ENCODE results near the gene SLMAP. TPM values are rescaled to one million over a fixed set of nuclear protein-coding genes. Genes with fewer than 3 reads are reported as not detected.
"Not testable (repeated sequence)": the region's sequence is repeated elsewhere in the genome, so short reads cannot be mapped to it uniquely, and the experiment has no call there.

SLMAP gene
- total RNA-seq, 1 experiment from 2014 or later: 49.2 TPM

DNA sequence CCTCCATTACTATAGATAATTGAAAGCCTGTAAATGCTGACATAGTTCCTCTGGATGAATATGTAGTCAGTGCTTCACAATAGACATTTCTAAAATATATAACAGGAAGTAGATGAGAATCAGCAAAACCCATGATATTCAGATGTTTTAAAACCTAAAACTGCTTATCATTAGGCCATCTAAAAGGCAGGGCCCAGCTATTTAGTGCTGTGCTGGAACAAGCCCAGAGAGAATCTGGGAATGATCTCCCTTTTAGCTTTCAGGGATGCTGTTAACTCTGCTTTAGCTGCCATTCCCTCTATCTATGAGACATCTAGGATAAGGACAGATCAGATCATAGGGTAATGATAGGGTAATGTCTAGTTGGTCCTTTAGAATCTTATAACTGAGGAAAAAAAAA lies 106.8 kb downstream of the SLMAP start:
- DNase-seq (ENCODE audit: low read depth, low spot score): no peak
- TF ChIP-seq TCF7L2 (IDR thresholded peaks at IDR 0.05; ENCODE audit: low read depth, low read length): no peak
- TF ChIP-seq, protein P1, sequence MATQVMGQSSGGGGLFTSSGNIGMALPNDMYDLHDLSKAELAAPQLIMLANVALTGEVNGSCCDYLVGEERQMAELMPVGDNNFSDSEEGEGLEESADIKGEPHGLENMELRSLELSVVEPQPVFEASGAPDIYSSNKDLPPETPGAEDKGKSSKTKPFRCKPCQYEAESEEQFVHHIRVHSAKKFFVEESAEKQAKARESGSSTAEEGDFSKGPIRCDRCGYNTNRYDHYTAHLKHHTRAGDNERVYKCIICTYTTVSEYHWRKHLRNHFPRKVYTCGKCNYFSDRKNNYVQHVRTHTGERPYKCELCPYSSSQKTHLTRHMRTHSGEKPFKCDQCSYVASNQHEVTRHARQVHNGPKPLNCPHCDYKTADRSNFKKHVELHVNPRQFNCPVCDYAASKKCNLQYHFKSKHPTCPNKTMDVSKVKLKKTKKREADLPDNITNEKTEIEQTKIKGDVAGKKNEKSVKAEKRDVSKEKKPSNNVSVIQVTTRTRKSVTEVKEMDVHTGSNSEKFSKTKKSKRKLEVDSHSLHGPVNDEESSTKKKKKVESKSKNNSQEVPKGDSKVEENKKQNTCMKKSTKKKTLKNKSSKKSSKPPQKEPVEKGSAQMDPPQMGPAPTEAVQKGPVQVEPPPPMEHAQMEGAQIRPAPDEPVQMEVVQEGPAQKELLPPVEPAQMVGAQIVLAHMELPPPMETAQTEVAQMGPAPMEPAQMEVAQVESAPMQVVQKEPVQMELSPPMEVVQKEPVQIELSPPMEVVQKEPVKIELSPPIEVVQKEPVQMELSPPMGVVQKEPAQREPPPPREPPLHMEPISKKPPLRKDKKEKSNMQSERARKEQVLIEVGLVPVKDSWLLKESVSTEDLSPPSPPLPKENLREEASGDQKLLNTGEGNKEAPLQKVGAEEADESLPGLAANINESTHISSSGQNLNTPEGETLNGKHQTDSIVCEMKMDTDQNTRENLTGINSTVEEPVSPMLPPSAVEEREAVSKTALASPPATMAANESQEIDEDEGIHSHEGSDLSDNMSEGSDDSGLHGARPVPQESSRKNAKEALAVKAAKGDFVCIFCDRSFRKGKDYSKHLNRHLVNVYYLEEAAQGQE (IDR thresholded peaks at IDR 0.05; ENCODE audit: insufficient read depth in 1 of 2, low read depth in 2 of 2, low read length in 1 of 2): no peak
- TF ChIP-seq, protein P2, sequence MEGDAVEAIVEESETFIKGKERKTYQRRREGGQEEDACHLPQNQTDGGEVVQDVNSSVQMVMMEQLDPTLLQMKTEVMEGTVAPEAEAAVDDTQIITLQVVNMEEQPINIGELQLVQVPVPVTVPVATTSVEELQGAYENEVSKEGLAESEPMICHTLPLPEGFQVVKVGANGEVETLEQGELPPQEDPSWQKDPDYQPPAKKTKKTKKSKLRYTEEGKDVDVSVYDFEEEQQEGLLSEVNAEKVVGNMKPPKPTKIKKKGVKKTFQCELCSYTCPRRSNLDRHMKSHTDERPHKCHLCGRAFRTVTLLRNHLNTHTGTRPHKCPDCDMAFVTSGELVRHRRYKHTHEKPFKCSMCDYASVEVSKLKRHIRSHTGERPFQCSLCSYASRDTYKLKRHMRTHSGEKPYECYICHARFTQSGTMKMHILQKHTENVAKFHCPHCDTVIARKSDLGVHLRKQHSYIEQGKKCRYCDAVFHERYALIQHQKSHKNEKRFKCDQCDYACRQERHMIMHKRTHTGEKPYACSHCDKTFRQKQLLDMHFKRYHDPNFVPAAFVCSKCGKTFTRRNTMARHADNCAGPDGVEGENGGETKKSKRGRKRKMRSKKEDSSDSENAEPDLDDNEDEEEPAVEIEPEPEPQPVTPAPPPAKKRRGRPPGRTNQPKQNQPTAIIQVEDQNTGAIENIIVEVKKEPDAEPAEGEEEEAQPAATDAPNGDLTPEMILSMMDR (IDR thresholded peaks at IDR 0.05): no peak
- TF ChIP-seq POLR2AphosphoS5 (IDR thresholded peaks at IDR 0.05; ENCODE audit: low read depth, low read length): no peak
- TF ChIP-seq SIN3A (IDR thresholded peaks at IDR 0.05; ENCODE audit: borderline replicate concordance, insufficient read depth, low read depth, low read length): no peak
- in situ Hi-C loops (cut with HindIII; ENCODE audit: low pct_unique_long_range_greater_than_20kb, low sequenced_read_pairs) (no loop called here), intact Hi-C loops (cut with micrococcal nuclease; ENCODE audit: unreplicated experiment) (no loop called here)
- POLR2A ChIA-PET: interaction anchor here (0.5 kb wide), 1 partner anchor 47 kb away, joined by 3 read pairs; no protein-coding TSS in a partner anchor
- ATAC-seq: no peak
- Histone ChIP-seq H3K4me1 (ENCODE audit: control insufficient read depth, insufficient read depth, low read length) (no peaks in the 10 kb centered on the region), H3K9me3 (ENCODE audit: control insufficient read depth, insufficient read depth, low read depth, low read length) (no peaks in the 10 kb centered on the region), H3K27ac (ENCODE audit: low read length) (no peak overlapping the region), H3K27me3 (ENCODE audit: control insufficient read depth, insufficient read depth, low read length) (no peaks in the 10 kb centered on the region), H3K4me3 (ENCODE audit: low read depth in 2 of 2, low read length in 2 of 2) (no peak overlapping the region), H3K36me3 (ENCODE audit: control insufficient read depth, insufficient read depth, low read length) (peaks cover 7% of the 10 kb centered on the region; the same call in 1 of the 2 replicates)
- CTCF ChIA-PET: no interaction called here
- no TSS peak for BruUV-seq (replicated peaks)

DNA sequence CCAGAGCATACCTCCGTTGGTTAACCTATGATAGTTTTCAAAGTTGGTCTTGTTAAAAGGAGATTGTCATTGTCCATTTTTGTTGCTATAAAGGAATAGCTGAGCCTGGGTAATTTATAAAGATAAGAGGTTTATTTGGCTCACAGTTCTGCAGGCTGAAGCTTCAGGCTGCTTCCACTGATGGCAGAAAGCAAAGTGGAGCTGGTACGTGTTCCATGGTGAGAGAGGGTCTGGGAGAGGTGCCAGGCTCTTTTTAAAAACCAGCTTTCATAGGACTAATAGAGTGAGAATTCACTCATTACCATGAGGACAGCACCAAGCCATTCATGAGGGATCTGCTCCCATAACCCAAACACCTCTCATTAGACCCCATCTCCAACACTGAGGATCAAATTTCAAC lies 107.3 kb downstream of the SLMAP start:
- Histone ChIP-seq H3K4me1 (ENCODE audit: control insufficient read depth, insufficient read depth, low read length) (no peaks in the 10 kb centered on the region), H3K36me3 (ENCODE audit: control insufficient read depth, insufficient read depth, low read length) (peaks cover 4% of the 10 kb centered on the region; the same call in 1 of the 2 replicates), H3K4me3 (ENCODE audit: low read depth in 2 of 2, low read length in 2 of 2) (no peak overlapping the region), H3K9me3 (ENCODE audit: control insufficient read depth, insufficient read depth, low read depth, low read length) (no peaks in the 10 kb centered on the region), H3K27ac (ENCODE audit: low read length) (no peak overlapping the region), H3K27me3 (ENCODE audit: control insufficient read depth, insufficient read depth, low read length) (no peaks in the 10 kb centered on the region)
- intact Hi-C loops (cut with micrococcal nuclease; ENCODE audit: unreplicated experiment): no loop called here
- in situ Hi-C loops (cut with HindIII; ENCODE audit: low pct_unique_long_range_greater_than_20kb, low sequenced_read_pairs): no loop called here
- CTCF ChIA-PET: no interaction called here
- TF ChIP-seq SIN3A (IDR thresholded peaks at IDR 0.05; ENCODE audit: borderline replicate concordance, insufficient read depth, low read depth, low read length): no peak
- no TSS peak for BruUV-seq (replicated peaks)
- ATAC-seq (no peak), DNase-seq (ENCODE audit: low read depth, low spot score) (no peak)
- POLR2A ChIA-PET: interaction anchor here (0.5 kb wide), 1 partner anchor 46 kb away, joined by 3 read pairs; no protein-coding TSS in a partner anchor

DNA sequence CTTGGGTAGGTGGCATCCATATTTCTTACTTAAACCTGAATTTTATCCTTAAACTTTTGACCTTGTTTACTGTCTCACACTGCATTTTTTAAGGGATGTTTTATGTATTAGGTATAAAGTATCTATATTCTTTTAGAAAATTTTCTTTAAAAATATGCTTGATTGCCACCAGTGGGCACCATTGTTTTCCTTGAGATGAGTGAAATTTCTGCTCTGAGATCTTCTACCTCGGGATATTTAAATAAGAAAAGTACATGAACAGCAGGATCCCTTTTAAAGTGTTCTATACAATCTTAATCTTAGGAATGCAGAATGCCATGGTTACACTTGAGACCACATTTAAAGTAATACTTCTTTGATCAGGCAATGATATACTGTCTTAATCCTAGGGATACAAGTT lies 108.7 kb downstream of the SLMAP start:
- ATAC-seq (no peak), DNase-seq (ENCODE audit: low read depth, low spot score) (no peak)
- peaks cover 4% of the 10 kb centered on the region; the same call in 1 of the 2 replicates for H3K36me3 ChIP-seq (ENCODE audit: control insufficient read depth, insufficient read depth, low read length)
- no peak overlapping the region for H3K4me3 ChIP-seq (ENCODE audit: low read depth in 2 of 2, low read length in 2 of 2)
- in situ Hi-C loops (cut with HindIII; ENCODE audit: low pct_unique_long_range_greater_than_20kb, low sequenced_read_pairs): no loop called here
- no peak overlapping the region for H3K27ac ChIP-seq (ENCODE audit: low read length)
- CTCF ChIA-PET: no interaction called here
- no peaks in the 10 kb centered on the region for H3K27me3 ChIP-seq (ENCODE audit: control insufficient read depth, insufficient read depth, low read length)
- POLR2A ChIA-PET: no interaction called here
- intact Hi-C loops (cut with micrococcal nuclease; ENCODE audit: unreplicated experiment): no loop called here
- BruUV-seq (replicated peaks): no TSS peak
- H3K9me3 ChIP-seq (ENCODE audit: control insufficient read depth, insufficient read depth, low read depth, low read length): no peaks in the 10 kb centered on the region
- H3K4me1 ChIP-seq (ENCODE audit: control insufficient read depth, insufficient read depth, low read length): no peaks in the 10 kb centered on the region
- TF ChIP-seq, protein P2 (IDR thresholded peaks at IDR 0.05): peak; percentile 40; the same call in 1 of the 2 replicates
- TF ChIP-seq, protein P1 (IDR thresholded peaks at IDR 0.05; ENCODE audit: insufficient read depth in 1 of 2, low read depth in 2 of 2, low read length in 1 of 2): no peak

DNA sequence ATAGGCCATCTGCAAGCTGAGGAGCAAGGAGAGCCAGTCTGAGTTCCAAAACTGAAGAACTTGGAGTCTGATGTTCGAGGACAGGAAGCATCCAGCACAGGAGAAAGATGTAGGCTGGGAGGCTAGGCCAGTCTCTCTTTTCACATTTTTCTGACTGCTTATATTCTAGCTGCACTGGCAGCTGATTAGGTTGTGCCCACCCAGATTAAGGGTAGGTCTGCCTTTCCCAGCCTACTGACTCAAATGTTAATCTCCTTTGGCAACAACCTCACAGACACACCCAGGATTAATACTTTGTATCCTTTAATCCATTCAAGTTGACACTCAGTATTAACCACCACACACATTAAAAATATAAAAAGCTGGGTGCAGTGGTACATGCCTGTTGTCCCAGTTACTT lies 113.0 kb downstream of the SLMAP start:
- ATAC-seq; H3K4me3 ChIP-seq (ENCODE audit: low read depth in 2 of 2, low read length in 2 of 2); H3K27ac ChIP-seq (ENCODE audit: low read length); CTCF ChIA-PET; BruUV-seq (replicated peaks); DNase-seq (ENCODE audit: low read depth, low spot score); H3K4me1 ChIP-seq (ENCODE audit: control insufficient read depth, insufficient read depth, low read length); H3K36me3 ChIP-seq (ENCODE audit: control insufficient read depth, insufficient read depth, low read length); H3K27me3 ChIP-seq (ENCODE audit: control insufficient read depth, insufficient read depth, low read length); in situ Hi-C loops (cut with HindIII; ENCODE audit: low pct_unique_long_range_greater_than_20kb, low sequenced_read_pairs); H3K9me3 ChIP-seq (ENCODE audit: control insufficient read depth, insufficient read depth, low read depth, low read length); intact Hi-C loops (cut with micrococcal nuclease; ENCODE audit: unreplicated experiment): not testable (repeated sequence)
- POLR2A ChIA-PET: interaction anchor here (0.5 kb wide), 1 partner anchor 72 kb away, joined by 7 read pairs; no protein-coding TSS in a partner anchor
